HFF-Myc (cell line): Measurements from ENCODE around the gene CEP295NL.
A peak's percentile ranks its signal among the peaks of the same experiment; 100 is the strongest.

Experiments used
- DNase-seq: peaks from one replicate; pipeline ENCODE4 v3.0.0-alpha.2; 2011; ENCODE audit warnings: low read depth; ENCODE audit errors: extremely low read depth
- H3K4me3 ChIP-seq: replicated peaks from 2 replicates; pipeline ENCODE4 v1.5.1; 2011; ENCODE audit warnings: low read depth, mild to moderate bottlenecking, control low read depth, low read length
- CTCF ChIP-seq: IDR thresholded peaks from 2 replicates; pipeline ENCODE4 v1.5.1; 2012; ENCODE audit warnings: mild to moderate bottlenecking, low read depth, low read length, control low read depth; ENCODE audit errors: missing control alignments

The CEP295NL gene

DNA sequence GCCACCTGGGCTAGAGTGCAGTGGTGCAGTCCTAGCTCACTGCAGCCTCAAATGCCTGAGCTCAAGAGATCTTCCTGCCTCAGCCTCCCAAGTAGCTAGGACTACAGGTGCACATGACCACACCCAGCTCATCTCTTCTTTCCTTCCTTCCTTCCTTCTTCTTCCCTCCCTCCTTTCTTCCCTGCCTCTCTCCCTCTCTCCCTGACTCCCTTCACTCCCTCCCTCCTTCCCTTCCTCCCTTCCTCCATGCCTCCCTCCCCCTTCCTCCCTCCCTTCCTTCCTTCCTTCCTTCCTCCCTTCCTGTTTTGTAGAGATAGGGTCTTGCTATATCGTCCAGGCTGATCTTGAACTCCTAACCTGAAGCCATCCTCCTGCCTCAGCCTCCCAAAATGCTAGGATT is 38.9 kb downstream of the CEP295NL start:
- no peak for DNase-seq
- TF ChIP-seq CTCF, result no peak

GRCh38 chr17:78862073-78863023 is 40.7 kb downstream of the CEP295NL start:
- peak; percentile 95 for DNase-seq
- H3K4me3 ChIP-seq, result no peak overlapping the region; the same call in 1 of the 2 replicates
- no peak for TF ChIP-seq CTCF

More for the DNA sequence above, 38.9 kb downstream of the CEP295NL start:
- no peak overlapping the region for H3K4me3 ChIP-seq

GRCh38 chr17:78861229-78861628 is 41.8 kb downstream of the CEP295NL start:
- no peak for DNase-seq
- TF ChIP-seq CTCF, result no peak
- H3K4me3 ChIP-seq, result no peak overlapping the region

DNA sequence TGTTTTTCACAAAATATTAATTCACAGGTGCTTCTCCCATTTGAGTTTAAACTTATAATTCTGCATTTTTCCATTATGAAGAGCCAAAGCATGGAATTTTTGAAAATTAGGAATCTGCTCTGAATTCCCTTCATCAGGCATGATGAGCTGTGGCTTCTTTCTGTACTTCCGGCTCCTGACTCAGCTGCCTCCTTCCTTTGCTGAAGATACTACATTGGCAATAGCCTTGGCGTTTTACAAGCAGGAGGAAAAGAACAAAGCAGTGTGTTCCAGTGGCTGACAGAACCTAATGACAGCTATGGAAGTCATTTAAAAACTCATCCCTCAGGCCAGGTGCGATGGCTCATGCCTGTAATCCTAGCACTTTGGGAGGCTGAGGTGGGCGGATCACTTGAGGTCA is 44.0 kb downstream of the CEP295NL start:
- no peak overlapping the region for H3K4me3 ChIP-seq
- DNase-seq, result no peak
- TF ChIP-seq CTCF, result no peak

GRCh38 chr17:78857266-78857665 is 45.7 kb downstream of the CEP295NL start:
- no peak for TF ChIP-seq CTCF
- no peak for DNase-seq
- H3K4me3 ChIP-seq, result no peak overlapping the region

GRCh38 chr17:78855561-78856165 is 47.3 kb downstream of the CEP295NL start:
- DNase-seq, result no peak
- TF ChIP-seq CTCF, result no peak
- no peak overlapping the region for H3K4me3 ChIP-seq
